Urinary bladder (tissue), 4 donors: ENCODE results near the gene POLA2. TPM values are rescaled to one million over a fixed set of nuclear protein-coding genes. Genes with fewer than 3 reads are reported as not detected.
"Not testable (repeated sequence)": the region's sequence is repeated elsewhere in the genome, so short reads cannot be mapped to it uniquely, and the experiment has no call there.

Experiments
- DNase-seq: peaks from one replicate; pipeline ENCODE4 v3.0.0-alpha.2; 2015; ENCODE audit errors: extremely low spot score
- H3K27ac ChIP-seq: one replicate; pipeline ENCODE4 v1.5.1; 2013; ENCODE audit warnings: low read depth, mild to moderate bottlenecking, moderate library complexity
- H3K36me3 ChIP-seq: one replicate; pipeline ENCODE4 v1.6.1; 2013; ENCODE audit warnings: mild to moderate bottlenecking, moderate library complexity; ENCODE audit not compliant: insufficient read depth
- H3K4me1 ChIP-seq: one replicate; pipeline ENCODE4 v1.6.1; 2013; ENCODE audit warnings: mild to moderate bottlenecking, moderate library complexity; ENCODE audit not compliant: insufficient read depth
- H3K4me3 ChIP-seq: one replicate; pipeline ENCODE4 v1.5.1; 2013; ENCODE audit warnings: low read depth, low read length
- WGBS: extraction: QIAGEN DNeasy Blood & Tissue Kit; methylation state at CpG from one replicate; pipeline ENCODE4 v1.1.7; 2013; 5-methylcytosine and 5-hydroxymethylcytosine counted together
- polyA plus RNA-seq: library from polyadenylated mRNA; stranded (reverse); fragments of 200-250 nt; gene quantifications from one replicate; pipeline ENCODE4 v1.2.3, GENCODE V29; 2013
- total RNA-seq: library from RNA; depleted of rRNA; stranded (reverse); fragments of >200 nt; gene quantifications from one replicate; pipeline ENCODE4 v1.2.3, GENCODE V29; 2014
- donor health status: healthy with polysubstance abuse.
- donor health status: healthy.

POLA2 gene
- total and polyA plus RNA-seq, 2 donors: 10.3 to 10.7 TPM

DNA sequence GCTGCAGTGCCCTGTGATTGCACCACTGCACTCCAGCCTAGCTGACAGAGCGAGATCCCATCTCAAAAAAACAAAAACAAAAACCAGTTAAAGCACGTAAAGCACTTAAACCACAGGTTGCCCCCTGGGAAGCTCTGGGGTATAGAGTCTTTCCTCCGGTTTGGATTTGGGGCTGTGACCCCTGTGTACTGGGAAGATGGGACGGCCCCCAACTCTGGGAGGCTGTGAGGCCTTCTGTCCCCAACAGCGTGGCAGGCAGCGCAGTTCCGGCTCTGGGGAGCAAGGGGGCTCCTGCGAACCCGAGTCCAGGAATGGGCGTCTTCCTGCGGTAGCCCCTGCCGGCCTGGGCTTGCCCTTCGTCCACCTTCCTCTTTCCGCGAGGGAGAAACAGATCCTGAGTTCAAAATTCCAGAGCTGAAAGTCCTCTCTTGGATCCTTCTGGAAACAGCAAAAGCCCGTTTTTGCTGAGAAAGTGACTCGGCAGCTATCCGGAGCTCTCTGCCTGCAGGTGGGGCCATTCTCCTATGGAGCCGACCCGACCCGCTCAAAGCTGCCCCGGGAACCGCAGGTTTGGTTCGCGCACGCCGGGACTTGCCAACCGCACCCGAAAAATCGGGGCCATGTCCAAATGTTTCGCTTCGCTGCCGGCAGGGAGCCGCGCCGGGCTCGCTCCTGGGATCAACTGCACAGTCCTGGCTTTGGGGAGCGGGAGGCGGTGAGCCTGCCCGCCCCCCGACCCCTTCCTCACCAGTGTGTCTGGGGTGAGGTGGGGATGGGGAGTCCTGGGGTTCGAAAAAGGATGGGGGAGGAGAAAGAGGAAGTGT, 36.3 kb upstream of the POLA2 start:
- 6% methylated on average over 42 of the region's 42 CpGs for WGBS
- H3K4me1 ChIP-seq: no peaks in the 10 kb centered on the region
- H3K27ac ChIP-seq: peak overlapping the region; percentile 53
- H3K36me3 ChIP-seq: no peaks in the 10 kb centered on the region
- DNase-seq: no peak
- peak overlapping the region; percentile 25 for H3K4me3 ChIP-seq

DNA sequence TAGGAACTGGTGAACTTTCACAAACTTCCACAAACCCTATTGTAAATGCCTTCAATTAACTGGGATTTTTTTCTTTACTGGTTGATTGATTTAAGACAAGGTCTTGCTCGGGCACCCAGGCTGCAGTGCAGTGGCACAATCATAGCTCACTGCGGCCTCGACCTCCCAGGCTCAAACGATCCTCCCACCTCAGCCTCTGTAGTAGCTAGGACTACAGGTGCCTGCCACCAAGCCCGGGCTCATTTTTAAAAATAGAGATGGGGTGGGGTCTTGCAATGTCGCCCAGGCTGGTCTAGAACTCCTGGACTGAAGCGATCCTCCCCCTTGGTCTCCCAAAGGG, 35.7 kb upstream of the POLA2 start:
- no peaks in the 10 kb centered on the region for H3K4me1 ChIP-seq
- 50% methylated on average over 7 of the region's 7 CpGs for WGBS

DNA sequence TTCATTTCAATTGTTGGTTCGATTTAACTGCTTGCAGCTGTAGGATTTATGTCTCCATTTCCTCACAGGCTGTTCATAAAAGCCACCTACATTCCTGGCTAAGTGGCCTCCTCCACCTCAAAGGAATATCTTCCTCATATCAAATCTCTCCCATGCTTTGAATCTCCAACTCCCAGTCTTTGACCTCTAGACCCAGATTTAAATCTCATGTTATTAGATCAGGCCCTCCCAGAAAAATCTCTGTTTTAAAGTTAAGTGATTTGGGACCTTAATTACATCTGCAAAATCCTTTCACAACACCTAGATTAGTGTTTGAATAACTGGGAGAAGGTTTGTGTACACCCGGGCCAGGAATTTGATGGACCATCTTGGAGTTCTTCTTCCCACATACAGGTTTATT, 33.9 kb upstream of the POLA2 start:
- H3K4me3 ChIP-seq: no peak overlapping the region
- DNase-seq: no peak
- no peaks in the 10 kb centered on the region for H3K36me3 ChIP-seq
- H3K4me1 ChIP-seq: no peaks in the 10 kb centered on the region
- 72% methylated on average over 2 of the region's 2 CpGs for WGBS
- H3K27ac ChIP-seq: no peak overlapping the region

More for the DNA sequence above, 35.7 kb upstream of the POLA2 start:
- no peaks in the 10 kb centered on the region for H3K36me3 ChIP-seq
- DNase-seq: no peak
- peak overlapping the region; percentile 25 for H3K4me3 ChIP-seq
- H3K27ac ChIP-seq: no peak overlapping the region

DNA sequence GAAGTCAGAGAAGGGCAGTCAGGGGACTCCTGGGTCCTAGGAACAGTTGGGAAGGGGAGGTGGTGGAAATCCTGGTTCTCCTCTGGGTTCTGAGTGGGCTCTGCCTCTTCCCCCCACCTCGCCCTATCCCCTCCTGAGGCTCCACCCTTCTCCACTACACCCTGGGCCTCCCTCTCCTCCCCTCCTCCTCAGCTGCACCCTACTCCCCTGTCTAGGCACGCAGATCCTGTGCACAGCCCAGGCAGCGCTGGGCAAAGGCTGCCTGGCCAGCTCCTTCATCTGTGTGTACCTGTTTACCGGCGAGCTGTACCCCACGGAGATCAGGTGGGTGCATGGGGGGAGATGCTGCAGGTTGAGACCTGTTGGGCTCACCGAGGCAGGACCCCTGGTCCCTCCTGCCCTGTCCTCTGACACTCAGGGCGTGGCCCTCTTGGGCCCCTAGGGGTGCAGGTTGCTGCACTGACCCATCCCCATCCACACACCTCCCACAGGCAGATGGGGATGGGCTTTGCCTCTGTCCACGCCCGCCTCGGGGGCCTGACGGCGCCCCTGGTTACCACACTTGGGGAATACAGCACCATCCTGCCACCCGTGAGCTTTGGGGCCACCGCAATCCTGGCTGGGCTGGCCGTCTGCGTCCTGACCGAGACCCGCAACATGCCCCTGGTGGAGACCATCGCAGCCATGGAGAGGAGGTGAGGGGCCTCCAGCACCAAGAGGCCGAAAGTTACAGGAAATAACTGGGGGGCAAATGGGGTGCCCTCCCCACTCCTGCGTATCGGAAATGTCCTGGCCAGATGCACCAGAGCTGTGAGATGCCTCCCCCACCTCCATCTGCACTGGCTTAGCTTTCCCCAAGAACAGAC, 25.3 kb upstream of the POLA2 start:
- H3K4me1 ChIP-seq: no peaks in the 10 kb centered on the region
- no peak overlapping the region for H3K4me3 ChIP-seq
- H3K27ac ChIP-seq: no peak overlapping the region
- WGBS: 74% methylated on average over 23 of the region's 23 CpGs
- no peak for DNase-seq
- H3K36me3 ChIP-seq: no peaks in the 10 kb centered on the region

DNA sequence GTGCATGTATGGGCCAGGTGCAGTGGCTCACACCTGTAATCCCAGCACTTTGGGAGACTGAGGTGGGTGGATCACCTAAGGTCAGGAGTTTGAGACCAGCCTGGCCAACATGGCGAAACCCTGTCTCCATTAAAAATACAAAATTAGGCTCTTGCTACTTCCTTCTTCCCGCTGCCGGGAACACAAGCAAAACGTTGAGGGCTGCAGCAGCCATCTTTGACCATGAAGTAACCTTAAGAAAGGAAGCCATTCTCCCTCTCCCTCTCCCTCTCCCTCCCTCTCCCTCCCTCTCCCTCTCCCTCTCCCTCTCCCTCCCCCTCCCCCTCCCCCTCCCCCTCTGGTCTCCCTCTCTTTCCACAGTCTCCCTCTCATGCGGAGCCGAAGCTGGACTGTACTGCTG, 23.5 kb upstream of the POLA2 start:
- not testable (repeated sequence) for DNase-seq, H3K4me1 ChIP-seq
- WGBS: 77% methylated on average over 4 of the region's 6 CpGs

DNA sequence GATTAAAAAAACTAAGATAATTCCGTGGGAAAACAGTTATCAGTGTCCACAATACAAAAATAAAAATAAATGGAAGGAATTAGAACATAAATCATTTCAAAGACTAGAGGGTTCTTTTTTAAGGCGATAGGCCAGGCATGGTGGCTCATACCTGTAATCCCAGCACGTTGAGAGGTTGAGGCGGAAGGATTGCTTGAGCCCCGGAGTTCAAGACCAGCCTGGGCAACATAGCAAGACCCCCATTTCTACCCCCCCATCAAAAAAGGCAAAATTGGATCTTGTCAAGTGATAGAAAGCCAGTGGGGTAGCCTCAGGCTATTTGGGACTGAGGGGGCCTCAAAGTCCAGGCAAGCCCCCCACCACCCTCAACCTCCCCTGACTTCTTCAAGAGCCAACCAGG, 20.6 kb upstream of the POLA2 start:
- no peak for DNase-seq
- Histone ChIP-seq H3K4me3 (no peak overlapping the region), H3K4me1 (no peaks in the 10 kb centered on the region), H3K27ac (no peak overlapping the region), H3K36me3 (no peaks in the 10 kb centered on the region)
- 68% methylated on average over 5 of the region's 5 CpGs for WGBS

More for the DNA sequence above, 23.5 kb upstream of the POLA2 start:
- not testable (repeated sequence) for H3K36me3 ChIP-seq, H3K4me3 ChIP-seq, H3K27ac ChIP-seq

DNA sequence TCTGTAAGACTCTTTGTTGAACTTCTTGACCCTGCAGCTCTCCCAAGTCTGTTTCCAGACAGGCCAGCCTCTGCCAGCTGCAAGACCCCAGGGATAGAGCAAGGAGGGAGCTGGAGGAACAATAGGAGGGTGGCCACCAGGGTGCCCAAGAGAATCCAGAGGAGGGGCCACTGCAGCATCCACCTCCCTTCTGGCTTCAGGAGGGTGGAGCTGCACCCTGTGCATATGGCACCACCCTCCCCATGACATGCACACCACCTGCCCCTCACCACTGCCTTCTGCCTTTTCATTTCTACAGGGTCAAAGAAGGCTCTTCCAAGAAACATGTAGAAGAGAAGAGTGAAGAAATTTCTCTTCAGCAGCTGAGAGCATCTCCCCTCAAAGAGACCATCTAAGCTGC, 20.1 kb upstream of the POLA2 start:
- Histone ChIP-seq H3K4me1 (no peaks in the 10 kb centered on the region), H3K4me3 (no peak overlapping the region), H3K27ac (no peak overlapping the region), H3K36me3 (no peaks in the 10 kb centered on the region)
- DNase-seq: no peak

DNA sequence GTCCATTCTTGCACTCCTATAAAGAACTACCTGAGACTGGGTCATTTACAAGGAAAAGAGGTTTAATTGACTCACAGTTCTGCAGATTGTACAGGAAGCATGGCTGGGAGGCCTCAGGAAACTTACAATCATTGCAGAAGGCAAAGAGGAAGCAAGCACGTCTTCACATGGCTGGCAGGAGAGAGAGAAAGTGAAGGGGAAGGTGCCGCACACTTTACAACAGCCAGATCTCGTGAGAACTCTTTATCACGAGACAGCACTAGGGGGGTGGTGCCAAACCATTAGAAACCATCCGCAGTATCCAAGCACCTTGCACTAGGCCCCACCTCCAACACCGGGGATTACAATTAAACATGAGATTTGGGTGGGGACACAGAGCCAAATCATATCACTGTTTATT, 19.4 kb upstream of the POLA2 start:
- Histone ChIP-seq H3K4me3 (no peak overlapping the region), H3K4me1 (no peaks in the 10 kb centered on the region), H3K27ac (no peak overlapping the region), H3K36me3 (no peaks in the 10 kb centered on the region)
- 72% methylated on average over 6 of the region's 6 CpGs for WGBS
- DNase-seq: no peak

DNA sequence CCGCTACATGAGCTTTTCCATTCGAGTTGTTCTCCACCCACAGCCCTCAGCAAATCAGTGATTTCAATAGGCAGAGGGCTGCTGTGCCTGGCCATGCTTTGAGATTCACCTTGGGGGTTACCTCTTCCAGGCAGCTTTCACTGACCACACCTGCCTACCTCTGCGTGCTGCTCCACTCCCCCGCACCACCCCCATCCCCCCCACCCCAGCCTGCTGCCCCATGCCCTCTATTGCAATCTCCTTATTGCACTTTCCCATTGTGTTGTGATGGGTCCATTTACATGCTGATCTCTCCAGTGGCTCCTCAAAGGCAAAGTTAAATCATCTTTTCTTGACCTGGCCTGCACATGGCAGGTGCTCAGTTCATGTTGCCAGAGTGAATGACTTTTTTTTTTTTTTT, 18.0 kb upstream of the POLA2 start:
- no peaks in the 10 kb centered on the region for H3K36me3 ChIP-seq
- H3K4me1 ChIP-seq: no peaks in the 10 kb centered on the region
- no peak overlapping the region for H3K27ac ChIP-seq
- 42% methylated on average over 4 of the region's 4 CpGs for WGBS
- DNase-seq: no peak
- H3K4me3 ChIP-seq: no peak overlapping the region

DNA sequence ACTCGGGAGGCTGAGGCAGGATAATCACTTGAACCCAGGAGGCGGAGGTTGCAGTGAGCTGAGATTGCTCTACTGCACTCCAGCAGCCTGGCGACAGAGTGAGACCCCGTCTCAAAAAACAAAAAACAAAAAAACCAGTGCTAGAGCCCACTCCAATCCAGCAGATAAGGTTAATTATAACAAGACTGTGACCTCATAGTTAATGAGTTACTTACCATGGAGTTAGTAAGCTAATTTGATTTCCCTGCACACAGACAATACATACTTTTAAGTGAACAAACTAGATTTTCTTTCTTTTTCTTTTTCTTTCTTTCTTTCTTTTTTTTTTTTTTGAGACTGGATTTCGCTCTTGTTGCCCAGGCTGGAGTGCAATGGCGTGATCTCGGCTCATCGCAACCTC, 16.7 kb upstream of the POLA2 start:
- not testable (repeated sequence) for H3K4me1 ChIP-seq, DNase-seq, H3K27ac ChIP-seq, H3K36me3 ChIP-seq, H3K4me3 ChIP-seq
- 94% methylated on average over 8 of the region's 8 CpGs for WGBS

DNA sequence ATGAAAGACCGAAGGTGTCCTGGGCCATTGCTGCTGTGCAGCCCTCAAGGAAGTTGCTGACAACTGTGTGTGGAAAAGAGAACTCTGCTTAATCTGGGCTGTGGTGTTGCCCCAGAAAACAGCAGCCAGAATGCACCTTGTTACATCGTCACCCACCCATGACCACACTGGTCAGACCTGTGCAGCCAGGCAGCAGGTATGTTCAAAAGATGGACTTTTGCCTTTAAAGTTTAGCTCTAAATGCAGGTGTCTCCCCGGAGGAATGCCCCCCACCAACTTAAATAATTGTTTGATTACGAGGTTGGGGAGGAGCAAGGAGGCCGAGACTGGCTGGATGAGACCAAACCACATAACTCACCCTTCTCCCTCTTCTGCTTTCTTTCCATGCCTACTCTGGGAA, 15.3 kb upstream of the POLA2 start:
- 70% methylated on average over 5 of the region's 5 CpGs for WGBS
- no peaks in the 10 kb centered on the region for H3K36me3 ChIP-seq
- H3K27ac ChIP-seq: no peak overlapping the region
- H3K4me1 ChIP-seq: no peaks in the 10 kb centered on the region
- H3K4me3 ChIP-seq: no peak overlapping the region
- DNase-seq: no peak

DNA sequence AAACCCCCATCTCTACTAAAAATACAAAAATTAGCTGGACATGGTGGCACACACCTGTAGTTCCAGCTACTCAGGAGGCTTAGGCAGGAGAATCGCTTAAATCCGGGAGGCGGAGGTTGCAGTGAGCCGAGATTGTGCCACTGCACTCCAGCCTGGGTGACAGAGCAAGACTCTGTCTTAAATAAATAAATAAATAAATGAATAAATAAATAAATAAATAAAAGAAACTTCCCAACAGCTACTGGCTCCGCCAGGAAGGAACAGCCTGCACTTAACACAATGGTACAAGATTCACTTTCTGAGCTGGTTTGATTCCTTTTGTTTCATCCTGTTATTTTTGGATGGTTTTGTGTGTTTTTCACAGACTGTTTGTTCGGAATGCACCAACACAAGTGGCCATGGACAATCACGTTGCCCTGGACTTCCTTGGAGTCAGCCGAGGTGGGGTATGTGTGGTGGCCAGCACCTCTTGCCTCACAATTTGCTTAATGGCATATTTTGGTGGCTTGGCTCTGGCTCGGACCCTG, 13.5 kb upstream of the POLA2 start:
- H3K4me1 ChIP-seq, H3K4me3 ChIP-seq, H3K36me3 ChIP-seq, H3K27ac ChIP-seq, DNase-seq: not testable (repeated sequence)
- WGBS: 86% methylated on average over 9 of the region's 9 CpGs

DNA sequence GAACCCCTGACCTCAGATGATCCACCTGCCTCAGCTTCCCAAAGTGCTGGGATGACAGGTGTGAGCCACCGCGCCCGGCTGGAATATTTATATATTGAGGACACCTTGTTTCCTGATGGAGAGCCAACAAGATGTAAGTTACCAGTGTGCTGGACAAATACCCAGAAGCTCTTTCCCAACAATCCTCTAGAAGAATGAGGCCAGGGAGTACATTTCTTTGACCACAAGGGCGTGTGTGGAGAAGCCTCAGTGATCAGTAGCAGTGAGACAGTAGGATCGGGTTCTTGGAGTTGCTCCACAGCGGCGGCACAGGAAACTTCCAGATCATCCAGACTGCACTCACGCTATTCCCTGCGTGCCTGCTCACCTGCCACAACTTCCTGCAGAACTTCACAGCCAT, 10.3 kb upstream of the POLA2 start:
- no peak overlapping the region for H3K4me3 ChIP-seq
- no peak for DNase-seq
- WGBS: 85% methylated on average over 9 of the region's 9 CpGs
- H3K27ac ChIP-seq: no peak overlapping the region
- H3K36me3 ChIP-seq: no peaks in the 10 kb centered on the region
- no peaks in the 10 kb centered on the region for H3K4me1 ChIP-seq

DNA sequence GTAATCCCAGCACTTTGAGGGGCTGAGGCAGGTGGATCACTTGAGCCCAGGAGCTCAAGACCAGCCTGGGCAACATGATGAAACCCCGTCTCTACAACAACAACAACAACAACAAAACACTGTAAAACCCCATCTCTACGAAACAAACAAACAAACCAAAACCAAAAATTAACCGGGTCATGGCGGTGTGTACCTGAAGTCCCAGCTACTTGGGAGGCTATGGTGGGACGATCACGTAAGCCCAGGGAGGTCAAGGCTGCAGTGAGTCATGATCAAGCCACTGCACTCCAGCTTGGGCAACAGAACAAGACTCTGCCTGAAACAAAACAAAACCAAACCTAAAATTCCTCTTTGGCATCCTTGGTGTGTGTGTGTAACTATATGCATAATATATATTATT, 7.0 kb upstream of the POLA2 start:
- no peak for DNase-seq
- no peak overlapping the region for H3K27ac ChIP-seq
- H3K4me3 ChIP-seq: no peak overlapping the region
- 85% methylated on average over 6 of the region's 6 CpGs for WGBS
- no peaks in the 10 kb centered on the region for H3K36me3 ChIP-seq
- H3K4me1 ChIP-seq: no peaks in the 10 kb centered on the region
